Endothelial cell of coronary artery (primary cell): ENCODE data around the gene ZNF420. TPM values are rescaled to one million over a fixed set of nuclear protein-coding genes. Genes with fewer than 3 reads are reported as not detected.

Experiments used
- total RNA-seq: library from RNA; depleted of rRNA; stranded (reverse); fragments of >200 nt; gene quantifications from 2 replicates; pipeline ENCODE4 v1.2.3, GENCODE V29; 2014

Gene ZNF420
- 6.0 and 8.2 TPM in 2 replicates for total RNA-seq

DNA sequence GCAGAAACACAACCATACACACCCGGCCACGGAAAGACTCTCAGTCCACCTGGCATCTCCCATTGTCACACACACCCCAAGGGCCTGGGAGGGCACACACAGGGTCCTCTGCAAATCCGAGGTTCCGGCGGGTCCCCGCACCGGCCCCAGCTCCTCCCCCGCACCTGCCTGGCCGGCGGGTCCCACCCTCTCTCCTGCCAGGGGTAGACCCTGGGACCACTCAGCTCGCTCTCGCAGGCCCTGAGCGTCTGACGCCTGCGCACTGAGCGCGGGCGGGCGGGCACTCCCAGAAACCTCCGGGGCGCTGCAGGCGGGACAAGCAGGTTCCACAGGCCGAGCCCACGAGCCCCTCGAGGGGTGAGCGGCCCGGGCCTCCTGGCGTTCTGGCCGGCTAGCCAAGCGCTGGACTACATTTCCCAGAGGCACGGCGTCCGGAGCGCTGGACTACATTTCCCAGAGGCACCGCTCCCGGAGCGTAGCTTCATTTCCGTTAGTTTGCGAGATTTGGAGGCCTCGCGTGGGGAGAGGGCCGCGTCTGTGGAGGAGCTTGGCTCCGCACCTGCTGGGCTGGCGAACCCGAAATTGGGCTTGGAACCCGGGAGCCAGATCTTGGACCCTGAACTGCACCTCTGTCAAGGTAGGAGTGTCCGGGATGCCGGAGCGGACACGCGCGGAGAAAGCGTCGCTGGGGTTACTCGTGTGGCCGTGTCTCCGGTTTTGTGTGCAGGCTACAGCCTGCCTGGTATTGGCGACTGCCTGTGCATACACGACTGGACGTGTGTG, at the start of gene ZNF420:
TSS of gene ZNF420 (plus strand) at position 500 of the 783 bp plus-strand sequence. CDS start 10,686 bp downstream, outside the sequence.

DNA sequence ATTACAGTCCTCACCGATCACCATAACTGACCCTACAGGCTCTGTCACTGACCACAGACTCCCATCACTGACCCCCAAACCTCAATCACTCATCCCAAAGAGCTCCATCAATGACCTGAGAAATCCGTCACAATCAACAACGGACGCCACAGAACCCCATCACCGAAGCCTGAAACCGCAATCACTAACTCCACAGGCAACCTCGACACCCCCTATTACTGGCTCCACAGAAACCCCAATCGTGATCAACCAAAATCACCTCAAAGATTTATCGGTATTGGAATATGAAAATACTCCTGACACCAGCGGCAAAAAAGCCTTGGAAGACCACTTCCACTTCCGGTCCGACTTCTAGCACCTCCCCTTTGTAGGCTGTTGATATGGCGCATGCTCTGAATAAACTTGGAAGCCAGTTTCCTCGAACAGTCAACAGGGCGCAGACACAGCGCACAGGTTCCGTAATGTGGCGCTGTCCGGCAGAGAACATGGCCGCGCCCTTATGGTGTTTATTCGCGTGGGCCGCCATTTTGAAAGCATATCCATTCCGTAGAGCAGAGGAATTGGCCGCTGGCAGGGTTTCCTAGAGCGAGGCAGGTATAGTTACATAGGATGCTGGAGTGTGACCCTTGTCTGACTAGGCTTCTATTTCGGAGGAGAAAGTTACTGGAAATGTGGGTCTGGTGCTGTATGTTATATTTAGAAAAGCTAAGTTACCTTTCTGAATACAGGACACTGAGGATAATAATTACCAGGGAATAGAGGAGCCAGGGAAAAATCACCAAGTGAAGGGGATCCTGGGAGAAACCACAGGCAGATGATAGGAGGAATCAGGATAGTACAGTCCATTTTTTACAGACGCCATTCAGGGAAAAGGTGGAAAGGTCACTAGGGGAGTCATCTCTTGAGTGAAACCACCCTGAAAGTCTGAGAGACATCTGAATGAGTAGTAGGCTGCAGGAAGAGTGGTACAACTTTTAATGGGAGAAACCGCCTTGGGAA, 94.4 kb downstream of the ZNF420 start, which contains the start of gene ZNF585A:
TSS of gene ZNF585A (minus strand) at position 328 of the 999 bp plus-strand sequence. CDS start 2,785 bp downstream, outside the sequence.

Other genes with a start within 250 kb of the ZNF420 start
- gene ZNF790, start 240.0 kb upstream of the ZNF420 start, total RNA-seq: 4.0 and 8.8 TPM in 2 replicates
- gene ZNF345, start 227.6 kb upstream of the ZNF420 start, total RNA-seq: 1.9 and 2.5 TPM in 2 replicates
- gene ZNF829, start 162.1 kb upstream of the ZNF420 start, total RNA-seq: 0.45 and 1.8 TPM in 2 replicates
- 5.4 and 17.7 TPM in 2 replicates for gene ZNF568, start 162.1 kb upstream of the ZNF420 start, total RNA-seq
- gene ZNF585A, start 94.3 kb downstream of the ZNF420 start, total RNA-seq: 2.4 and 7.1 TPM in 2 replicates
- 6.8 and 11.5 TPM in 2 replicates for gene ZNF585B, start 132.1 kb downstream of the ZNF420 start, total RNA-seq
- 3.7 and 4.8 TPM in 2 replicates for gene ZNF383, start 139.8 kb downstream of the ZNF420 start, total RNA-seq